Dedifferentiated amniotic fluid mesenchymal stem cell (primary cell): ENCODE data around the gene AATF.

Source experiments
- DNase-seq: peaks from one replicate; pipeline ENCODE4 v3.0.0-alpha.2; 2016; ENCODE audit errors: extremely low spot score

AATF gene

GRCh38 chr17:36948717-36949460 lies at the start of gene AATF:
Gene AATF, plus strand, starts transcription at chr17:36948954. Its CDS starts 172 bp downstream, at chr17:36949126.
- DNase-seq = peak; percentile 92

GRCh38 chr17:36899250-36900159 lies 49.2 kb upstream of the AATF start:
- no peak for DNase-seq

- no peak for DNase-seq
These were observed 48.6 kb upstream of the AATF start for GRCh38 chr17:36900160-36900512.

GRCh38 chr17:36901506-36901905 lies 47.2 kb upstream of the AATF start:
- no peak for DNase-seq

- DNase-seq = no peak
These were observed 41.3 kb upstream of the AATF start for GRCh38 chr17:36907407-36907806.

GRCh38 chr17:36910513-36910912 lies 38.2 kb upstream of the AATF start:
- no peak for DNase-seq

- no peak for DNase-seq
These were observed 37.8 kb upstream of the AATF start for GRCh38 chr17:36911001-36911400.

GRCh38 chr17:36913132-36913531 lies 35.6 kb upstream of the AATF start:
- DNase-seq = no peak

GRCh38 chr17:36918211-36918691 lies 30.5 kb upstream of the AATF start:
- DNase-seq = no peak

- no peak for DNase-seq
These were observed 29.3 kb upstream of the AATF start for GRCh38 chr17:36919407-36919968.

- DNase-seq = no peak
These were observed 28.4 kb upstream of the AATF start for GRCh38 chr17:36920032-36921005.

GRCh38 chr17:36921095-36921851 lies 27.5 kb upstream of the AATF start:
- DNase-seq = no peak

- DNase-seq = no peak
These were observed 26.6 kb upstream of the AATF start for GRCh38 chr17:36922175-36922574.

- DNase-seq = no peak
These were observed 24.9 kb upstream of the AATF start for GRCh38 chr17:36923814-36924221.

- DNase-seq = no peak
These were observed 22.5 kb upstream of the AATF start for GRCh38 chr17:36926226-36926625.

GRCh38 chr17:36926701-36927100 lies 22.1 kb upstream of the AATF start:
- no peak for DNase-seq

GRCh38 chr17:36928471-36929345 lies 20.0 kb upstream of the AATF start:
- no peak for DNase-seq

GRCh38 chr17:36929851-36930582 lies 18.7 kb upstream of the AATF start:
- DNase-seq = no peak

- no peak for DNase-seq
These were observed 18.2 kb upstream of the AATF start for GRCh38 chr17:36930583-36930900.
